K562 treated with DMSO at 1 percent for 24 hours (cell line): ENCODE results near the gene MIF4GD. TPM values are rescaled to one million over a fixed set of nuclear protein-coding genes. Genes with fewer than 3 reads are reported as not detected.

ENCODE experiments used
- total RNA-seq: library from RNA; unstranded; fragments of 300-600 nt; gene quantifications from 2 replicates; pipeline ENCODE4 v1.2.3, GENCODE V29; 2022; ENCODE audit warnings: low read depth; ENCODE audit not compliant: insufficient read depth

The MIF4GD gene
- total RNA-seq = 60.9 and 72.8 TPM in 2 replicates

DNA sequence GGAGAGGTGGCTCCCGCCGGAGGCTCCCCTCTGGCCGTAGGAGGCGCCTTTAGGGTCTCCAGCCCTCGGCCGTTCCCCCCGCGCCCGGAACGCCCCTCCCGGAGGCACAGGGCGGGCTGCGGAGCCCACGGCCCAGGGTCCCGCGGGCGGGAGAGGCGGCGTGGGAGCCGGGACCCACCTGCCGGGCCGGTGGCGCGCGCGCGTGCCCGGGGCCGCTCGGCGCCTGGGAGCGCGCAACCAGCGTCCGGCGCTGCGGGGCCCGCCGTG lies at the start of gene MIF4GD:
MIF4GD (minus strand) TSS at position 266 of the 267 bp plus-strand sequence. CDS start 1,036 bp downstream, outside the sequence.

GRCh38 chr17:75289115-75289831 lies 18.2 kb upstream of the MIF4GD start, which contains the start of gene SLC25A19:
SLC25A19 (minus strand) TSS chr17:75289433; CDS start chr17:75286764, 2,669 bp downstream.

GRCh38 chr17:75261336-75262111 lies 9.5 kb downstream of the MIF4GD start, which contains the start of the genes GGA3 and MRPS7:
GGA3 (minus strand) TSS chr17:75261606; CDS start chr17:75261587, 19 bp downstream.
MRPS7 (plus strand) TSS chr17:75261879; CDS start chr17:75261901, 22 bp downstream.

Other genes starting within 250 kb of the MIF4GD start
- gene ATP5PD, start 224.3 kb downstream of the MIF4GD start, total RNA-seq = 387 and 416 TPM in 2 replicates
- gene KCTD2, start 224.0 kb downstream of the MIF4GD start, total RNA-seq = 32.1 and 32.5 TPM in 2 replicates
- gene SLC16A5, start 183.3 kb downstream of the MIF4GD start, total RNA-seq = 6.4 and 8.4 TPM in 2 replicates
- 36.2 and 36.6 TPM in 2 replicates for gene ARMC7, start 161.3 kb downstream of the MIF4GD start, total RNA-seq
- gene NT5C, start 139.5 kb downstream of the MIF4GD start, total RNA-seq = 61.6 and 76.3 TPM in 2 replicates
- gene JPT1, start 116.7 kb downstream of the MIF4GD start, total RNA-seq = 151 and 160 TPM in 2 replicates
- gene SUMO2, start 88.3 kb downstream of the MIF4GD start, total RNA-seq = 115 and 125 TPM in 2 replicates
- 63.7 and 66.0 TPM in 2 replicates for gene NUP85, start 65.6 kb downstream of the MIF4GD start, total RNA-seq
- gene GGA3, start 9.6 kb downstream of the MIF4GD start, total RNA-seq = 57.3 and 61.5 TPM in 2 replicates
- gene MRPS7, start 9.4 kb downstream of the MIF4GD start, total RNA-seq = 59.7 and 63.6 TPM in 2 replicates
- 28.8 and 29.6 TPM in 2 replicates for gene SLC25A19, start 18.2 kb upstream of the MIF4GD start, total RNA-seq
- 105 and 109 TPM in 2 replicates for gene GRB2, start 134.4 kb upstream of the MIF4GD start, total RNA-seq
- 46.2 and 54.0 TPM in 2 replicates for gene TMEM94, start 185.4 kb upstream of the MIF4GD start, total RNA-seq
- gene CASKIN2, start 244.3 kb upstream of the MIF4GD start, total RNA-seq = 7.8 and 9.1 TPM in 2 replicates
- gene TSEN54, start 245.3 kb upstream of the MIF4GD start, total RNA-seq = 35.8 and 49.7 TPM in 2 replicates